Muscle layer of colon (tissue), 2 donors: ENCODE measurements around the gene CLIC4.

Experiments
- H3K27ac ChIP-seq: one replicate; pipeline ENCODE4 v1.7.0; 2013; ENCODE audit warnings: low read depth, mild to moderate bottlenecking, low read length, moderate library complexity
- H3K27me3 ChIP-seq, 2 donors: one replicate each; pipeline ENCODE4 v1.7.0; 2013; ENCODE audit warnings: low read length in 2 of 2, mild to moderate bottlenecking in 2 of 2; ENCODE audit not compliant: insufficient read depth in 2 of 2, control insufficient read depth in 1 of 2
- H3K36me3 ChIP-seq: one replicate; pipeline ENCODE4 v1.7.0; 2013; ENCODE audit warnings: mild to moderate bottlenecking, low read length; ENCODE audit not compliant: insufficient read depth
- H3K4me1 ChIP-seq: one replicate; pipeline ENCODE4 v1.7.0; 2013; ENCODE audit warnings: mild to moderate bottlenecking, low read length; ENCODE audit not compliant: insufficient read depth
- H3K4me3 ChIP-seq, 2 donors: one replicate each; pipeline ENCODE4 v1.7.0; 2013; ENCODE audit warnings: low read length in 2 of 2, low read depth in 1 of 2, mild to moderate bottlenecking in 1 of 2, moderate library complexity in 1 of 2
- H3K9ac ChIP-seq: one replicate; pipeline ENCODE4 v1.7.0; 2013; ENCODE audit warnings: low read length
- H3K9me3 ChIP-seq: one replicate; pipeline ENCODE4 v1.7.0; 2013; ENCODE audit warnings: mild to moderate bottlenecking, low read length
- donor health status: abdominal sarcoma.
- donor health status: Adenocarcinoma of cecum.

The CLIC4 gene

GRCh38 chr1:24858277-24858676 lies 113.0 kb downstream of the CLIC4 start:
- no peaks in the 10 kb centered on the region for H3K9me3 ChIP-seq
- no peak overlapping the region for H3K4me3 ChIP-seq
- no peaks in the 10 kb centered on the region for H3K36me3 ChIP-seq
- H3K9ac ChIP-seq: no peak overlapping the region
- H3K4me1 ChIP-seq: no peaks in the 10 kb centered on the region
- H3K27me3 ChIP-seq: peaks cover 0 to 10% of the 10 kb centered on the region in 2 donors
- H3K27ac ChIP-seq: no peak overlapping the region

GRCh38 chr1:24859063-24860010 lies 114.1 kb downstream of the CLIC4 start:
- H3K36me3 ChIP-seq: no peaks in the 10 kb centered on the region
- no peaks in the 10 kb centered on the region for H3K9me3 ChIP-seq
- no peak overlapping the region for H3K27ac ChIP-seq
- no peak overlapping the region for H3K9ac ChIP-seq
- H3K27me3 ChIP-seq: peaks cover 0 to 10% of the 10 kb centered on the region in 2 donors
- no peak overlapping the region for H3K4me3 ChIP-seq
- no peaks in the 10 kb centered on the region for H3K4me1 ChIP-seq

- no peaks in the 10 kb centered on the region for H3K36me3 ChIP-seq
- H3K27ac ChIP-seq: no peak overlapping the region
- H3K9me3 ChIP-seq: no peaks in the 10 kb centered on the region
- no peak overlapping the region for H3K9ac ChIP-seq
- no peaks in the 10 kb centered on the region for H3K4me1 ChIP-seq
- no peak overlapping the region for H3K4me3 ChIP-seq
- H3K27me3 ChIP-seq: peaks cover 0 to 10% of the 10 kb centered on the region in 2 donors
Observed at GRCh38 chr1:24860841-24861240, 115.6 kb downstream of the CLIC4 start.

- Histone ChIP-seq H3K27ac (no peak overlapping the region), H3K36me3 (no peaks in the 10 kb centered on the region), H3K9ac (no peak overlapping the region), H3K9me3 (no peaks in the 10 kb centered on the region), H3K4me1 (no peaks in the 10 kb centered on the region), H3K27me3 (peaks cover 0 to 19% of the 10 kb centered on the region in 2 donors), H3K4me3 (no peak overlapping the region)
Observed at GRCh38 chr1:24861821-24862727, 116.8 kb downstream of the CLIC4 start.

- H3K9me3 ChIP-seq: no peaks in the 10 kb centered on the region
- H3K9ac ChIP-seq: no peak overlapping the region
- no peaks in the 10 kb centered on the region for H3K36me3 ChIP-seq
- H3K27ac ChIP-seq: no peak overlapping the region
- H3K4me1 ChIP-seq: no peaks in the 10 kb centered on the region
- no peak overlapping the region for H3K4me3 ChIP-seq
- H3K27me3 ChIP-seq: peaks cover 0 to 19% of the 10 kb centered on the region in 2 donors
Observed at GRCh38 chr1:24862775-24863483, 117.7 kb downstream of the CLIC4 start.

- H3K9ac ChIP-seq: no peak overlapping the region
- H3K9me3 ChIP-seq: no peaks in the 10 kb centered on the region
- H3K27me3 ChIP-seq: peaks cover 0 to 19% of the 10 kb centered on the region in 2 donors
- no peak overlapping the region for H3K27ac ChIP-seq
- H3K4me1 ChIP-seq: no peaks in the 10 kb centered on the region
- H3K4me3 ChIP-seq: no peak overlapping the region
- no peaks in the 10 kb centered on the region for H3K36me3 ChIP-seq
Observed at GRCh38 chr1:24864370-24864777, 119.1 kb downstream of the CLIC4 start.

- peaks cover 0 to 19% of the 10 kb centered on the region in 2 donors for H3K27me3 ChIP-seq
- no peaks in the 10 kb centered on the region for H3K9me3 ChIP-seq
Observed at GRCh38 chr1:24865168-24865567, 119.9 kb downstream of the CLIC4 start.

GRCh38 chr1:24865587-24865986 lies 120.3 kb downstream of the CLIC4 start:
- Histone ChIP-seq H3K36me3 (no peaks in the 10 kb centered on the region), H3K4me3 (no peak overlapping the region), H3K4me1 (no peaks in the 10 kb centered on the region), H3K9ac (no peak overlapping the region), H3K9me3 (no peaks in the 10 kb centered on the region), H3K27ac (no peak overlapping the region), H3K27me3 (peaks cover 0 to 20% of the 10 kb centered on the region in 2 donors)

More at GRCh38 chr1:24865168-24865567, 119.9 kb downstream of the CLIC4 start:
- Histone ChIP-seq H3K27ac (no peak overlapping the region), H3K36me3 (no peaks in the 10 kb centered on the region), H3K9ac (no peak overlapping the region), H3K4me1 (no peaks in the 10 kb centered on the region), H3K4me3 (no peak overlapping the region)

- Histone ChIP-seq H3K9ac (no peak overlapping the region), H3K4me3 (no peak overlapping the region), H3K9me3 (no peaks in the 10 kb centered on the region), H3K27me3 (peaks cover 0 to 23% of the 10 kb centered on the region in 2 donors), H3K27ac (no peak overlapping the region), H3K4me1 (no peaks in the 10 kb centered on the region), H3K36me3 (no peaks in the 10 kb centered on the region)
Observed at GRCh38 chr1:24866211-24867083, 121.2 kb downstream of the CLIC4 start.

- no peaks in the 10 kb centered on the region for H3K36me3 ChIP-seq
- peaks cover 0 to 16% of the 10 kb centered on the region in 2 donors for H3K27me3 ChIP-seq
- no peak overlapping the region for H3K4me3 ChIP-seq
- no peak overlapping the region for H3K27ac ChIP-seq
- H3K9ac ChIP-seq: no peak overlapping the region
- no peaks in the 10 kb centered on the region for H3K9me3 ChIP-seq
- no peaks in the 10 kb centered on the region for H3K4me1 ChIP-seq
Observed at GRCh38 chr1:24867084-24867870, 122.0 kb downstream of the CLIC4 start.
